Osteocyte (in vitro differentiated cells): ENCODE results near the gene DEDD2. TPM values are rescaled to one million over a fixed set of nuclear protein-coding genes. Genes with fewer than 3 reads are reported as not detected.

Experiments
- DNase-seq: peaks from one replicate; pipeline ENCODE4 v3.0.0; 2021; ENCODE audit warnings: mixed read lengths; ENCODE audit not compliant: unreplicated experiment; ENCODE audit errors: extremely low spot score
- H3K27ac Mint-ChIP-seq: one replicate; pipeline ENCODE4 v1.8.0; 2021; ENCODE audit warnings: mild to moderate bottlenecking, mixed read lengths; ENCODE audit not compliant: unreplicated experiment
- H3K27me3 Mint-ChIP-seq: one replicate; pipeline ENCODE4 v1.8.0; 2021; ENCODE audit warnings: mixed read lengths; ENCODE audit not compliant: unreplicated experiment
- H3K36me3 Mint-ChIP-seq: one replicate; pipeline ENCODE4 v1.8.0; 2021; ENCODE audit warnings: mixed read lengths; ENCODE audit not compliant: unreplicated experiment
- H3K4me1 Mint-ChIP-seq: one replicate; pipeline ENCODE4 v1.8.0; 2021; ENCODE audit warnings: mixed read lengths; ENCODE audit not compliant: unreplicated experiment
- H3K4me3 Mint-ChIP-seq: one replicate; pipeline ENCODE4 v1.8.0; 2021; ENCODE audit warnings: mild to moderate bottlenecking, moderate library complexity, mixed read lengths; ENCODE audit not compliant: unreplicated experiment
- H3K9me3 Mint-ChIP-seq: one replicate; pipeline ENCODE4 v1.8.0; 2021; ENCODE audit warnings: mixed read lengths; ENCODE audit not compliant: unreplicated experiment
- total RNA-seq: library from RNA; stranded (reverse); gene quantifications from 2 replicates; pipeline ENCODE4 v1.2.1, GENCODE V29; 2021
- TF ChIP-seq, protein P1 (sequence below): fragments of 200-600 bp; sonication (generic); IDR thresholded peaks from 2 replicates; pipeline ENCODE4 v1.5.0; 2021; ENCODE audit warnings: antibody characterized with exemption, mild to moderate bottlenecking, moderate library complexity

DEDD2 gene
- total RNA-seq, 1 donor from 2014 or later: 27.4 TPM

DNA sequence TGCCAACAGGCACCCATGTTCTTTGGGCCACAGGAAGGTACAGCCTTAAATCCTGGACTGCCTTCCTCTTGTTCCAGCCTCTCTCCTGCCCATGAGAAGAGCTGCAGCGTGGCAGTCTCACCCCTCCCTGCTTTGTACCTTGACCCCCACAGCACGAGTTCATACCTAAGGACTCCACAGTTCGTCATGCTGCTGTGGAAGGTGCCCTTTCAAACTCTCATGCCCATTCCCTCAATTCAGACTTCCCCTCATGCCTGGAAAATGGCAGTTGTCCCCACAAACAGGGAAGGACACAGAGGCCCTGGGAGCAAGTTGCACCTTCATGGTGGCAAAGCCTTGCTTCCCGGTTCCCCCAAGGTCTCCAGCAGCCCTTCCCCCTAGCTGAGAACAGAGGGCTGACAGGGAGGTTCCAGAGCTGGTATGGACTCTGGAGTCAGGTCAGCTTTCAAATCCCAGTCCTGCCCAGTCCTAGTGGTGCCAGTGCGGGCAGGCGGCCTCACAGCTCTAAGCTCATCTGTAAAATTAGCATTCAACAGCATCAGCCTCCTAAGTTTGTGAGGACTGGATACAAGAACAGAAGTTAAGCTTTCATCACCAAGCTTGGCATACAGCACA is 16.3 kb upstream of the DEDD2 start:
- H3K4me1 Mint-ChIP-seq: peaks cover 7% of the 10 kb centered on the region
- DNase-seq: no peak
- no peaks in the 10 kb centered on the region for H3K27me3 Mint-ChIP-seq
- no peak overlapping the region for H3K27ac Mint-ChIP-seq
- no peaks in the 10 kb centered on the region for H3K9me3 Mint-ChIP-seq
- TF ChIP-seq, protein P1, sequence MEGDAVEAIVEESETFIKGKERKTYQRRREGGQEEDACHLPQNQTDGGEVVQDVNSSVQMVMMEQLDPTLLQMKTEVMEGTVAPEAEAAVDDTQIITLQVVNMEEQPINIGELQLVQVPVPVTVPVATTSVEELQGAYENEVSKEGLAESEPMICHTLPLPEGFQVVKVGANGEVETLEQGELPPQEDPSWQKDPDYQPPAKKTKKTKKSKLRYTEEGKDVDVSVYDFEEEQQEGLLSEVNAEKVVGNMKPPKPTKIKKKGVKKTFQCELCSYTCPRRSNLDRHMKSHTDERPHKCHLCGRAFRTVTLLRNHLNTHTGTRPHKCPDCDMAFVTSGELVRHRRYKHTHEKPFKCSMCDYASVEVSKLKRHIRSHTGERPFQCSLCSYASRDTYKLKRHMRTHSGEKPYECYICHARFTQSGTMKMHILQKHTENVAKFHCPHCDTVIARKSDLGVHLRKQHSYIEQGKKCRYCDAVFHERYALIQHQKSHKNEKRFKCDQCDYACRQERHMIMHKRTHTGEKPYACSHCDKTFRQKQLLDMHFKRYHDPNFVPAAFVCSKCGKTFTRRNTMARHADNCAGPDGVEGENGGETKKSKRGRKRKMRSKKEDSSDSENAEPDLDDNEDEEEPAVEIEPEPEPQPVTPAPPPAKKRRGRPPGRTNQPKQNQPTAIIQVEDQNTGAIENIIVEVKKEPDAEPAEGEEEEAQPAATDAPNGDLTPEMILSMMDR: no peak
- no peak overlapping the region for H3K4me3 Mint-ChIP-seq
- H3K36me3 Mint-ChIP-seq: peaks cover 27% of the 10 kb centered on the region

DNA sequence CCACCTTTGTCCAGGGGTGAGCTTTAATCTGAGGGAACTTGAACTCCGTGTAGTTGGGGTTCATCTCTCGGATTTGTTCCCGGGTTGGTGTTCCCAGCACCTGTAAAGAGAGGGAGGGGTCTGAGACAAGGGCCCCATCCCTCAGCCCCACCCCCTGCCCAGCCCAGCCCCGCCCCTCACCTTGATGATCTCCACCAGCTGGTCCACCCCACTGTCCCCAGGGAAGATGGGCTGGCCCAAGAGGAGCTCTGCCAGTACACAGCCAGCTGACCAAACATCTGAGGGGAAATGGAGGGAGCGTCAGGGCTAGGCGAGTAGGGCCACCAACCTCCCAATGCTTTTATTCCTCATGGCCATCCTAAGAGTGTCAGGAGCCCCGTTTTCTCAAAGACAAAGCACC is 15.6 kb upstream of the DEDD2 start:
- Mint-ChIP-seq H3K27ac (no peak overlapping the region), H3K4me3 (no peak overlapping the region), H3K36me3 (peaks cover 30% of the 10 kb centered on the region), H3K4me1 (peaks cover 7% of the 10 kb centered on the region), H3K9me3 (no peaks in the 10 kb centered on the region), H3K27me3 (no peaks in the 10 kb centered on the region)
- TF ChIP-seq, protein P1: no peak
- no peak for DNase-seq

DNA sequence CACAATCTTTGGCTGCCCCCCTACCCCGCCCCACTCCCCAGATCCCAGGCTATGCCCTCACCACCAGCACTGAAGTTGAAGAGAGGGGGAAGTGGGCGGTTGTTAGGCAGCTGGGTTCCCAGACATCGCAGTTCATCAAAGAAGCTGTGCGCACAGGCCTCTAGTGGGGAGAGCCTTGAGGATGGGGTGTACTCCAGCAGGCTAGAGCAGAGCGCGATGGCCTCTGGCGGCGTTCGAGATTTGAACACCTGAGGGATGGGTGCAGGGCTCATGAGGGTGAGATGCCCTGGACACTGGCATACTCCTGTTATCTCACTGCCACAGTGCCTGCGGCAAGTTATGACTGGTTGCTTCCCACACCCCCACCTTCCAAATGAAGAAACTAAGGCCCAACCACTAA is 15.0 kb upstream of the DEDD2 start:
- Mint-ChIP-seq H3K27me3 (no peaks in the 10 kb centered on the region), H3K9me3 (no peaks in the 10 kb centered on the region), H3K4me1 (peaks cover 7% of the 10 kb centered on the region), H3K27ac (no peak overlapping the region), H3K36me3 (peaks cover 35% of the 10 kb centered on the region), H3K4me3 (no peak overlapping the region)
- TF ChIP-seq, protein P1: no peak
- no peak for DNase-seq

DNA sequence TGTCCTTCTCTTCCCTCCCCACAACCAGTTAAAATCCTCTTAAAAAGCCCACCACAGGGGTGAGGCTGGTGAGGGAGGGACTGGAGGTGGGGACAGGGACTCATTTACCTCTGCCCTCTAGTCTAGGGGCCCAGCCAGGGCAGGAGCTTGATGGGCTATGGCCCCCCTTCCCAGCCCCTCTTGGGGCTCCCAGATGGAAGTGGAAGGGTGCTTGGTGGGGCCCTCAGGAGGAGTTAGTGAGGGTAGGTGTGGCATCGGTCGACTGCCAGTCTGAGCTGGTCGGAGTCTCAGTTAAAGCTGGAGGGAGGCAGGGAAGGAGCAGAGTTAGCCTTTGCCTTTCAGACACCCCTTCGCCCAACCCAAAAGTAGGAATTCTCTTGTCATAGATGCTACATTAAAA is 13.1 kb upstream of the DEDD2 start:
- H3K4me1 Mint-ChIP-seq: peaks cover 7% of the 10 kb centered on the region
- no peaks in the 10 kb centered on the region for H3K9me3 Mint-ChIP-seq
- no peak for DNase-seq
- no peak overlapping the region for H3K27ac Mint-ChIP-seq
- peaks cover 39% of the 10 kb centered on the region for H3K36me3 Mint-ChIP-seq
- no peak overlapping the region for H3K4me3 Mint-ChIP-seq
- TF ChIP-seq, protein P1: no peak
- no peaks in the 10 kb centered on the region for H3K27me3 Mint-ChIP-seq

DNA sequence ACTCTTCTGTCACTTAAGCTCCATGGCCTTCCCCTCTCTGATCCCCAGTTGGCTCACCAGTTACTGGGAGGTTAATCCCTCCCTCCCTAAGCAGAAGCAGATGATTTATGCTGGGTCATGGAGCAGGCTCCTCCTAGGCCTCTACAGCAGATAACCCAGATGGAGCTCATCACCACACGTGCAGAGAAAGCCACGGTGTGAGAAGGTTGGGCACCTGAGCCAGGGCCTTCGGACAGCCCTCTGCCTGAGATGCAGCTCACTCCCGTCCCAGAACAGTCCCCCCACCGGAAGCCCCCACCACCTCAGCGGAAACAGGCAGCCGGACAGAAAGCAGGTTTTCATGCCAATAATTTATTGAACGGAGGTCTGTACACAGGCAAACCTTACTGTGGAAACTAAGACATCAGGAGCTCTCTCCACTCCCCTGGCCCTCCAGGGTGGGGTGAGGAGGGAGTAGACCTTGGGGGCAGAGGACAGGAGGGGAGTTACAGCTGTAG is 12.4 kb upstream of the DEDD2 start:
- Mint-ChIP-seq H3K9me3 (no peaks in the 10 kb centered on the region), H3K4me1 (peaks cover 7% of the 10 kb centered on the region), H3K36me3 (peaks cover 37% of the 10 kb centered on the region), H3K4me3 (no peak overlapping the region), H3K27me3 (no peaks in the 10 kb centered on the region), H3K27ac (peak overlapping the region; percentile 47)
- TF ChIP-seq, protein P1: no peak
- DNase-seq: no peak
